Breast epithelium (tissue), 3 donors: Measurements from ENCODE around the gene CTNND2.

Experiments
- CTCF ChIP-seq, 3 donors: fragments of 450-650 bp; IDR thresholded peaks; one replicate each; pipeline ENCODE4 v1.5.1; 2016 to 2017; ENCODE audit warnings: antibody characterized with exemption in 3 of 3, mild to moderate bottlenecking in 3 of 3, moderate library complexity in 3 of 3
- POLR2A ChIP-seq: fragments of 450-650 bp; IDR thresholded peaks from one replicate; pipeline ENCODE4 v1.6.1; 2016; ENCODE audit warnings: antibody characterized with exemption, mild to moderate bottlenecking, moderate library complexity
- POLR2AphosphoS5 ChIP-seq, 3 donors: sonication (generic); formaldehyde crosslinking; IDR thresholded peaks; one replicate each; pipeline ENCODE4 v1.6.1; 2017; ENCODE audit warnings: antibody characterized with exemption in 3 of 3

GRCh38 chr5:11809407-11809806, 94.8 kb downstream of the CTNND2 start:
- TF ChIP-seq POLR2A (no peak), POLR2AphosphoS5 (IDR thresholded peaks at IDR 0.05) (no peak), CTCF (IDR thresholded peaks at IDR 0.05) (no peak)
